ENCODE data around the gene KLF11.

DNA sequence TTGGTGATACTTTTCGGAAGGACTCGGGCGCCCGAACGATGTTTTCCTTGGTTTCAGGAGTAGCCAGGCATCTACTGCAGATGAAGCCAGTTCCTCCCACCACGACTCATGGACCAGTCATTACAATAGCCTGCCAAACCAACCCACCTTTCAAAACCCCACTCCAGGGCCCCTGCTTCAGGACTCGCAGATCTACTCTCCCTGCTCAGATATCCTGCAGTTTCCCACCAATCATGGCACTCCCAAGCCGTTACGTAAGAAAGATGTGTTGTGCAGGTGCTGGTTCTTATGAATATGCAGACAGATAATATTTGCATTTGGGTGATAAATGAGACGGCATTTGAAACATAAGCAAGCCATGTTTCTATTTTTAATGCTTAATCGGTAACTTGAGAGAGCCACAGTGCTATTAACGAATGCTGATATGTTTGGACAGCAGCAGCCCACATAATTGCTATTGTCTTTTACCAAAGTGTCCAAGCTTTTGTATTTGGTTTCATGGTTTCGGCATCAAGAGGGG is 40.4 kb downstream of the KLF11 start:
- no peak for TF ChIP-seq POLR2A (IDR thresholded peaks at IDR 0.05)
- TF ChIP-seq, protein P1, sequence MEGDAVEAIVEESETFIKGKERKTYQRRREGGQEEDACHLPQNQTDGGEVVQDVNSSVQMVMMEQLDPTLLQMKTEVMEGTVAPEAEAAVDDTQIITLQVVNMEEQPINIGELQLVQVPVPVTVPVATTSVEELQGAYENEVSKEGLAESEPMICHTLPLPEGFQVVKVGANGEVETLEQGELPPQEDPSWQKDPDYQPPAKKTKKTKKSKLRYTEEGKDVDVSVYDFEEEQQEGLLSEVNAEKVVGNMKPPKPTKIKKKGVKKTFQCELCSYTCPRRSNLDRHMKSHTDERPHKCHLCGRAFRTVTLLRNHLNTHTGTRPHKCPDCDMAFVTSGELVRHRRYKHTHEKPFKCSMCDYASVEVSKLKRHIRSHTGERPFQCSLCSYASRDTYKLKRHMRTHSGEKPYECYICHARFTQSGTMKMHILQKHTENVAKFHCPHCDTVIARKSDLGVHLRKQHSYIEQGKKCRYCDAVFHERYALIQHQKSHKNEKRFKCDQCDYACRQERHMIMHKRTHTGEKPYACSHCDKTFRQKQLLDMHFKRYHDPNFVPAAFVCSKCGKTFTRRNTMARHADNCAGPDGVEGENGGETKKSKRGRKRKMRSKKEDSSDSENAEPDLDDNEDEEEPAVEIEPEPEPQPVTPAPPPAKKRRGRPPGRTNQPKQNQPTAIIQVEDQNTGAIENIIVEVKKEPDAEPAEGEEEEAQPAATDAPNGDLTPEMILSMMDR (IDR thresholded peaks at IDR 0.05): no peak
- no peak for TF ChIP-seq POLR2AphosphoS5 (IDR thresholded peaks at IDR 0.05)

Measured in breast epithelium (tissue), 3 donors.